HepG2 (cell line): ENCODE measurements around the gene SLCO4A1. TPM values are rescaled to one million over a fixed set of nuclear protein-coding genes. Genes with fewer than 3 reads are reported as not detected.
A peak's percentile ranks its signal among the peaks of the same experiment; 100 is the strongest.

Experiments used
- ATAC-seq: fragments of 200-7000 bp; cut with Tn5 transposase; 3 replicates; pipeline ENCODE4 v1.9.1; 2020; ENCODE audit warnings: mild to moderate bottlenecking, moderate library complexity
- BruUV-seq: library from RNA; stranded (reverse); fragments of 400-500 nt; replicated peaks from 2 replicates; lab custom pipeline; 2021; lab: Mats Ljungman, UMichigan
- CTCF ChIA-PET: fragments of 300-600 bp; formaldehyde crosslinking; extraction: SDS; loops from one replicate; lab custom pipeline; 2021; ENCODE audit warnings: low total read pairs, inconsistent platforms, low intra/inter-chr PET ratio; lab: Yijun Ruan, JAX
- POLR2A ChIA-PET: fragments of 350-600 bp; sonication (Branson Sonifier 250); formaldehyde crosslinking; loops from one replicate; lab custom pipeline; 2020; ENCODE audit warnings: antibody characterized with exemption, inconsistent platforms; lab: Yijun Ruan, JAX
- DNase-seq: peaks from one replicate; pipeline ENCODE4 v3.0.0-alpha.2; 2015; ENCODE audit warnings: low spot score
- FAIRE-seq: peaks from 3 replicates; lab custom pipeline; 2011; peaks lifted over from hg19 to GRCh38; lab: Jason Lieb, UNC
- H2AFZ ChIP-seq: one replicate; pipeline ENCODE4 v1.6.1; 2011; ENCODE audit warnings: low read length, inconsistent platforms
- H3K27ac ChIP-seq: fragments of 300-600 bp; 3 replicates; pipeline ENCODE4 v1.8.0; 2011; ENCODE audit warnings: mixed run types, mild to moderate bottlenecking, mixed read lengths, low read length, inconsistent platforms; ENCODE audit not compliant: insufficient read depth; ENCODE audit errors: extremely low read length
- H3K27me3 ChIP-seq, 2 experiments: fragments of 200-600 bp in 1 of 2; 2 replicates in 1 of 2; 3 replicates in 1 of 2; pipeline versions ENCODE4 v1.6.0 to v1.8.0; 2011; ENCODE audit warnings: low read length in 2 of 2, mild to moderate bottlenecking in 2 of 2, moderate library complexity in 2 of 2, inconsistent platforms in 1 of 2; ENCODE audit not compliant: insufficient read depth in 2 of 2, control insufficient read depth in 1 of 2
- H3K36me3 ChIP-seq, 2 experiments: fragments of 200-600 bp in 1 of 2; replicated peaks in 1 of 2; 2 replicates in 1 of 2; 3 replicates in 1 of 2; pipeline versions ENCODE4 v1.5.1 to v1.8.0; 2011; ENCODE audit warnings: low read length in 2 of 2, inconsistent platforms in 1 of 2; ENCODE audit not compliant: insufficient read depth in 2 of 2, control insufficient read depth in 1 of 2
- H3K4me1 ChIP-seq: 2 replicates; pipeline ENCODE4 v1.5.1; 2012; ENCODE audit warnings: low read length, inconsistent platforms; ENCODE audit not compliant: insufficient read depth
- H3K4me2 ChIP-seq: 2 replicates; pipeline ENCODE4 v1.6.0; 2011; ENCODE audit warnings: low read depth, low read length, inconsistent platforms
- H3K4me3 ChIP-seq, 3 experiments: fragments of 200-600 bp in 1 of 3; sonication (generic), shearing (Covaris generic) in 1 of 3; replicated peaks in 1 of 3; 2 replicates each; pipeline ENCODE4 v1.5.1; 2011 to 2016; ENCODE audit warnings: low read length in 3 of 3, inconsistent platforms in 2 of 3, low read depth in 2 of 3, mild to moderate bottlenecking in 2 of 3, control low read depth in 1 of 3, mixed read lengths in 1 of 3; ENCODE audit not compliant: insufficient read depth in 1 of 3
- H3K79me2 ChIP-seq: one replicate; pipeline ENCODE4 v1.6.1; 2011; ENCODE audit warnings: low read length, inconsistent platforms; ENCODE audit not compliant: insufficient read depth
- H3K9ac ChIP-seq: 2 replicates; pipeline ENCODE4 v1.6.0; 2011; ENCODE audit warnings: mild to moderate bottlenecking, low read depth, low read length, inconsistent platforms; ENCODE audit not compliant: insufficient read depth
- H3K9me3 ChIP-seq: 2 replicates; pipeline ENCODE4 v1.5.1; 2012; ENCODE audit warnings: mild to moderate bottlenecking, low read length
- H4K20me1 ChIP-seq: 2 replicates; pipeline ENCODE4 v1.6.0; 2011; ENCODE audit warnings: inconsistent platforms, mild to moderate bottlenecking, low read length, moderate library complexity; ENCODE audit not compliant: insufficient read depth
- CHD4 ChIP-seq: fragments of 200-600 bp; sonication (generic); IDR thresholded peaks from 2 replicates; pipeline ENCODE4 v1.7.0; 2017; ENCODE audit warnings: mild to moderate bottlenecking, low read length, borderline replicate concordance
- FLYWCH1 ChIP-seq: sonication (generic); formaldehyde crosslinking; IDR thresholded peaks from 2 replicates; pipeline ENCODE4 v1.8.1; 2023; ENCODE audit warnings: mild to moderate bottlenecking, missing genetic modification reagents
- FOXP1 ChIP-seq, 2 experiments: fragments of 450-650 bp in 1 of 2; IDR thresholded peaks; 2 replicates each; pipeline ENCODE4 v1.6.1; 2017 to 2018; ENCODE audit warnings: antibody characterized with exemption in 1 of 2
- SAFB2 ChIP-seq: sonication (generic); formaldehyde crosslinking; IDR thresholded peaks from 2 replicates; pipeline ENCODE4 v1.5.1; 2020; ENCODE audit warnings: missing genetic modification reagents, low read depth, mild to moderate bottlenecking, borderline replicate concordance
- SMARCE1 ChIP-seq: fragments of 450-650 bp; IDR thresholded peaks from 2 replicates; pipeline ENCODE4 v1.6.1; 2017; ENCODE audit warnings: borderline replicate concordance
- YEATS2 ChIP-seq: sonication (generic); formaldehyde crosslinking; IDR thresholded peaks from 2 replicates; pipeline ENCODE4 v1.4.0; 2020; ENCODE audit warnings: missing genetic modification reagents, borderline replicate concordance
- ZC3H13 ChIP-seq: sonication (generic); formaldehyde crosslinking; IDR thresholded peaks from 2 replicates; pipeline ENCODE4 v1.8.1; 2023; ENCODE audit warnings: mild to moderate bottlenecking, missing genetic modification reagents, moderate library complexity
- ZFP36L1 ChIP-seq: sonication (generic); formaldehyde crosslinking; IDR thresholded peaks from 2 replicates; pipeline ENCODE4 v1.8.0; 2022; ENCODE audit warnings: mild to moderate bottlenecking, missing genetic modification reagents, moderate library complexity
- ZNF549 ChIP-seq: sonication (generic); formaldehyde crosslinking; IDR thresholded peaks from 2 replicates; pipeline ENCODE4 v1.5.0; 2020; ENCODE audit warnings: missing genetic modification reagents
- WGBS: methylation state at CpG from one replicate; pipeline ENCODE4 v1.1.6; 2017; ENCODE audit warnings: low lambda C conversion rate; 5-methylcytosine and 5-hydroxymethylcytosine counted together
- in situ Hi-C: cut with HindIII; loops from 2 replicates; pipeline ENCODE4 v1.10.0; 2017; ENCODE audit warnings: low pct_unique_long_range_greater_than_20kb; ENCODE audit not compliant: extremely low pct_ligation_motif_present
- intact Hi-C: fragments of 100-400 bp; cut with micrococcal nuclease; formaldehyde crosslinking; loops from one replicate; pipeline ENCODE4 v1.10.0; 2022; ENCODE audit not compliant: unreplicated experiment
- polyA plus RNA-seq, 8 experiments: library from polyadenylated mRNA; depleted of rRNA in 3 of 8; stranded (reverse) in 7 of 8; unstranded in 1 of 8; fragments of >200 nt; fragmentation: Illumina TruSeq in 4 of 8; extraction: Trizol in 4 of 8; gene quantifications; 2 replicates each; pipeline versions ENCODE4 v1.2.1 to v1.2.3, GENCODE V29; 2011 to 2016; ENCODE audit warnings: low read depth in 4 of 8, missing spikeins in 1 of 8, mixed read lengths in 1 of 8; ENCODE audit not compliant: insufficient read depth in 1 of 8
- total RNA-seq, 5 experiments: library from RNA; depleted of rRNA; stranded (reverse); fragments of >200 nt; fragmentation: Illumina TruSeq; extraction: Trizol; gene quantifications; 2 replicates each; pipeline ENCODE4 v1.2.3, GENCODE V29; 2016; ENCODE audit warnings: low read depth in 1 of 5
- TF ChIP-seq, protein P1 (sequence below): sonication (generic); formaldehyde crosslinking; IDR thresholded peaks from 2 replicates; pipeline ENCODE4 v1.5.0; 2020; ENCODE audit warnings: mild to moderate bottlenecking, missing genetic modification reagents, borderline replicate concordance
- TF ChIP-seq, protein P2 (sequence below): fragments of 450-650 bp; IDR thresholded peaks from 2 replicates; pipeline ENCODE4 v1.6.1; 2017
- TF ChIP-seq, protein P3 (sequence below): sonication (generic); formaldehyde crosslinking; IDR thresholded peaks from 2 replicates; pipeline ENCODE4 v1.5.1; 2020; ENCODE audit warnings: missing genetic modification reagents, mild to moderate bottlenecking, borderline replicate concordance
- TF ChIP-seq, protein P4 (sequence below): sonication (generic); formaldehyde crosslinking; IDR thresholded peaks from 2 replicates; pipeline ENCODE4 v1.4.0; 2020; ENCODE audit warnings: missing genetic modification reagents

The SLCO4A1 gene
- total and polyA plus RNA-seq, 2 of the 13 experiments (the other 11 are each of a cell fraction or from before 2014, with no cell fraction given): 55.5 to 112 TPM

DNA sequence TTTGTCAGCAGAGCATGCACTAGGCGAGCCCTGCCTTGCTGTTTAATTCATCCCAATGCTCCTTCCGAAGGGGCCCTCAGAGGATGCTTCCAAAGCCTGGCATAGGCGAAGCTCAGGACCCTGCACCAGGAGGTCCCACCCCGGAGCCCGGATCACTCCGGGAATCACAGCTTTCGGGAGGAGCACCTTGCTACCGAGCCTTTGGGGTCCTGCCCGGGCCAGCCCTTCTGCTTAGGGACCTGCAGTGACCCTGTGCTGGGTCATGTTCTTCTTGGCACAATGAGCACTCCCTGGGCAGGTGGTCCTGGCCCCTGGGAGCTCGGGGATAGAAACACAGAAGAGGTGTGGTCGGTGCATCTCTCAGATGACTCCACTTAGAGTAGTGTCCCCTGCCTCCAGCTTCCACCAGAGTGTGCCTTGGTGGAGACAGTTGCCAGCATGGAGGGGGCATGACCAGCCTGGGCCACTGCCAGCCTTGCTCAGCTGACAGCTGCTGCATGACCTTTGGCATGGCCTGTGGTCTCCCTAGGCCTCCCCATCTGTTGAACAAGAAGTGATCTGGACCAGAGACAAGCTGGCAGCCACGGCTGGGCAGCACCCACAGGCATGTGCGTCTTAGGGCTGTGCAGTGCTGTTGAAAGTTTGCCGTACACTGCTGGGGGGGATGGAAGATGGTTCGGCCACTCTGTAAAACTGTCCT lies 44.7 kb upstream of the SLCO4A1 start (continued):
- no peak for TF ChIP-seq ZFP36L1
- TF ChIP-seq, all 625 proteins: peak for 2

DNA sequence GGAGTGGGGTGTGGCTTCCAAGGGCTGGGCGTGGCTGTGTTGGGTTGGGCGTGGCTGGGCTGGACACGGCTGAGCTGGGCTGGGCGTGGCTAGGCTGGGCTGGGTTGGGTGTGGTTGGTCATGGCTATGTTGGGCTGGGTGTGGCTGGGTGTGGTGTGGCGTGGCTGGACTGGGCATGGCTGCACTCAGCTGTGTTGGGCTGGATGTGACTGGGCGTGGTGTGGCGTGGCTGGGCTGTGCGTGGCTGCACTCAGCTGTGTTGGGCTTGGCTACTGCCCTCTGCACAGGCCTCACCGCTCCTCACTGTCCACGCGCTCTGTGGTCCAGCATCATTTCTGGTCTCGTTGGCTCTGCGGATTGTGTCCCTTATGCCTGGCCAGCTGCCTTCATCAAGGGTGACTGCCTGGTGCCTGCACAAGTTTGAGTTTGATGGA lies 43.5 kb upstream of the SLCO4A1 start:
- Histone ChIP-seq H4K20me1 (no peaks in the 10 kb centered on the region; the same call in 1 of the 2 replicates), H3K27ac (no peak overlapping the region), H3K4me1 (no peaks in the 10 kb centered on the region), H3K9ac (no peak overlapping the region), H3K9me3 (no peaks in the 10 kb centered on the region), H3K4me2 (no peak overlapping the region), H3K36me3 (no peaks in the 10 kb centered on the region), H3K27me3 (peaks cover 36 to 94% of the 10 kb centered on the region in 2 experiments), H2AFZ (no peak overlapping the region), H3K4me3 (no peak overlapping the region), H3K79me2 (no peaks in the 10 kb centered on the region)
- intact Hi-C loops (loop anchor here (5.0 kb wide), 1 partner anchor 1351 kb away; no protein-coding TSS in a partner anchor), in situ Hi-C loops (no loop called here)
- ChIA-PET POLR2A (no interaction called here), CTCF (no interaction called here)
- FAIRE-seq (no peak), DNase-seq (no peak), ATAC-seq (peak; percentile 7; the same call in 2 of the 3 replicates)
- WGBS: 46% methylated on average over 12 of the region's 13 CpGs
- BruUV-seq: no TSS peak
- TF ChIP-seq, protein P1, sequence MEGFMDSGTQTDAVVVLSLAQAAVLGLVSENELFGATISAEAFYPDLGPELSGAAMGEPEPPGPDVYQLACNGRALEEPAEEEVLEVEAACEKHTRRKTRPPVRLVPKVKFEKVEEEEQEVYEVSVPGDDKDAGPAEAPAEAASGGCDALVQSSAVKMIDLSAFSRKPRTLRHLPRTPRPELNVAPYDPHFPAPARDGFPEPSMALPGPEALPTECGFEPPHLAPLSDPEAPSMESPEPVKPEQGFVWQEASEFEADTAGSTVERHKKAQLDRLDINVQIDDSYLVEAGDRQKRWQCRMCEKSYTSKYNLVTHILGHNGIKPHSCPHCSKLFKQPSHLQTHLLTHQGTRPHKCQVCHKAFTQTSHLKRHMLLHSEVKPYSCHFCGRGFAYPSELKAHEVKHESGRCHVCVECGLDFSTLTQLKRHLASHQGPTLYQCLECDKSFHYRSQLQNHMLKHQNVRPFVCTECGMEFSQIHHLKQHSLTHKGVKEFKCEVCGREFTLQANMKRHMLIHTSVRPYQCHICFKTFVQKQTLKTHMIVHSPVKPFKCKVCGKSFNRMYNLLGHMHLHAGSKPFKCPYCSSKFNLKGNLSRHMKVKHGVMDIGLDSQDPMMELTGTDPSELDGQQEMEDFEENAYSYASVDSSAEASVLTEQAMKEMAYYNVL (CRISPR knock-in tag): no peak
- TF ChIP-seq SMARCE1: no peak
- TF ChIP-seq, protein P2, sequence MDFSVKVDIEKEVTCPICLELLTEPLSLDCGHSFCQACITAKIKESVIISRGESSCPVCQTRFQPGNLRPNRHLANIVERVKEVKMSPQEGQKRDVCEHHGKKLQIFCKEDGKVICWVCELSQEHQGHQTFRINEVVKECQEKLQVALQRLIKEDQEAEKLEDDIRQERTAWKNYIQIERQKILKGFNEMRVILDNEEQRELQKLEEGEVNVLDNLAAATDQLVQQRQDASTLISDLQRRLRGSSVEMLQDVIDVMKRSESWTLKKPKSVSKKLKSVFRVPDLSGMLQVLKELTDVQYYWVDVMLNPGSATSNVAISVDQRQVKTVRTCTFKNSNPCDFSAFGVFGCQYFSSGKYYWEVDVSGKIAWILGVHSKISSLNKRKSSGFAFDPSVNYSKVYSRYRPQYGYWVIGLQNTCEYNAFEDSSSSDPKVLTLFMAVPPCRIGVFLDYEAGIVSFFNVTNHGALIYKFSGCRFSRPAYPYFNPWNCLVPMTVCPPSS: no peak
- no peak for TF ChIP-seq ZC3H13 (CRISPR knock-in tag)
- TF ChIP-seq CHD4: no peak
- TF ChIP-seq FOXP1 (IDR thresholded peaks at IDR 0.05): no peak
- no peak for TF ChIP-seq FOXP1 (CRISPR knock-in tag; IDR thresholded peaks at IDR 0.05)
- TF ChIP-seq, protein P3, sequence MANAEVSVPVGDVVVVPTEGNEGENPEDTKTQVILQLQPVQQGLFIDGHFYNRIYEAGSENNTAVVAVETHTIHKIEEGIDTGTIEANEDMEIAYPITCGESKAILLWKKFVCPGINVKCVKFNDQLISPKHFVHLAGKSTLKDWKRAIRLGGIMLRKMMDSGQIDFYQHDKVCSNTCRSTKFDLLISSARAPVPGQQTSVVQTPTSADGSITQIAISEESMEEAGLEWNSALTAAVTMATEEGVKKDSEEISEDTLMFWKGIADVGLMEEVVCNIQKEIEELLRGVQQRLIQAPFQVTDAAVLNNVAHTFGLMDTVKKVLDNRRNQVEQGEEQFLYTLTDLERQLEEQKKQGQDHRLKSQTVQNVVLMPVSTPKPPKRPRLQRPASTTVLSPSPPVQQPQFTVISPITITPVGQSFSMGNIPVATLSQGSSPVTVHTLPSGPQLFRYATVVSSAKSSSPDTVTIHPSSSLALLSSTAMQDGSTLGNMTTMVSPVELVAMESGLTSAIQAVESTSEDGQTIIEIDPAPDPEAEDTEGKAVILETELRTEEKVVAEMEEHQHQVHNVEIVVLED (CRISPR knock-in tag): no peak
- no peak for TF ChIP-seq ZNF549 (CRISPR knock-in tag)
- TF ChIP-seq, protein P4, sequence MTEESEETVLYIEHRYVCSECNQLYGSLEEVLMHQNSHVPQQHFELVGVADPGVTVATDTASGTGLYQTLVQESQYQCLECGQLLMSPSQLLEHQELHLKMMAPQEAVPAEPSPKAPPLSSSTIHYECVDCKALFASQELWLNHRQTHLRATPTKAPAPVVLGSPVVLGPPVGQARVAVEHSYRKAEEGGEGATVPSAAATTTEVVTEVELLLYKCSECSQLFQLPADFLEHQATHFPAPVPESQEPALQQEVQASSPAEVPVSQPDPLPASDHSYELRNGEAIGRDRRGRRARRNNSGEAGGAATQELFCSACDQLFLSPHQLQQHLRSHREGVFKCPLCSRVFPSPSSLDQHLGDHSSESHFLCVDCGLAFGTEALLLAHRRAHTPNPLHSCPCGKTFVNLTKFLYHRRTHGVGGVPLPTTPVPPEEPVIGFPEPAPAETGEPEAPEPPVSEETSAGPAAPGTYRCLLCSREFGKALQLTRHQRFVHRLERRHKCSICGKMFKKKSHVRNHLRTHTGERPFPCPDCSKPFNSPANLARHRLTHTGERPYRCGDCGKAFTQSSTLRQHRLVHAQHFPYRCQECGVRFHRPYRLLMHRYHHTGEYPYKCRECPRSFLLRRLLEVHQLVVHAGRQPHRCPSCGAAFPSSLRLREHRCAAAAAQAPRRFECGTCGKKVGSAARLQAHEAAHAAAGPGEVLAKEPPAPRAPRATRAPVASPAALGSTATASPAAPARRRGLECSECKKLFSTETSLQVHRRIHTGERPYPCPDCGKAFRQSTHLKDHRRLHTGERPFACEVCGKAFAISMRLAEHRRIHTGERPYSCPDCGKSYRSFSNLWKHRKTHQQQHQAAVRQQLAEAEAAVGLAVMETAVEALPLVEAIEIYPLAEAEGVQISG (CRISPR knock-in tag): no peak
- no peak for TF ChIP-seq FLYWCH1 (CRISPR knock-in tag)
- no peak for TF ChIP-seq YEATS2 (CRISPR knock-in tag)
- TF ChIP-seq SAFB2: no peak
